Stimulated activated CD8-positive, alpha-beta memory T cell treated with anti-CD3 and anti-CD28 coated beads, Interleukin-4, amount 100 ng/mL, for 48 hours (primary cell): ENCODE measurements around the gene CMTM3.
"Not testable (repeated sequence)": the region's sequence is repeated elsewhere in the genome, so short reads cannot be mapped to it uniquely, and the experiment has no call there.

ENCODE experiments used
- DNase-seq: peaks from one replicate; pipeline ENCODE4 v3.0.0-alpha.2; 2020

Gene CMTM3

GRCh38 chr16:66610111-66610820, 5.8 kb downstream of the CMTM3 start:
- DNase-seq, result no peak

DNA sequence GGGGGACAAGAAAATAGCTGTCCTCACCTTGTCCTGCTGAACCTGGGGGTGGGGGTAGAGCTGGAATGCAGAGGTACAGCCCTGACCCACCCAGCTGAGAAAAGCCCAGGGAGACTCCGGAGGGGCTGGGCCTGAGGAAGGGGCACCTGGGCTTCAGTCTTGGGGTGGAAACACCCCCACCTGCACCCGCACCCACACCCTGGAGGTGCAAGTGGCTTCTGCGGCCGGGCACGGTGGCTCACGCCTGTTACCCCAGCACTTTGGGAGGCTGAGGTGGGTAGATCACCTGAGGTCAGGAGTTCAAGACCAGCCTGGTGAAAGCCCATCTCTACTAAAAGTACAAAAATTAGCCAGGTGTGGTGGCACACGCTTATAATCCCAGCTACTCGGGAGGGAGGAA, 7.4 kb downstream of the CMTM3 start:
- DNase-seq, result not testable (repeated sequence)

DNA sequence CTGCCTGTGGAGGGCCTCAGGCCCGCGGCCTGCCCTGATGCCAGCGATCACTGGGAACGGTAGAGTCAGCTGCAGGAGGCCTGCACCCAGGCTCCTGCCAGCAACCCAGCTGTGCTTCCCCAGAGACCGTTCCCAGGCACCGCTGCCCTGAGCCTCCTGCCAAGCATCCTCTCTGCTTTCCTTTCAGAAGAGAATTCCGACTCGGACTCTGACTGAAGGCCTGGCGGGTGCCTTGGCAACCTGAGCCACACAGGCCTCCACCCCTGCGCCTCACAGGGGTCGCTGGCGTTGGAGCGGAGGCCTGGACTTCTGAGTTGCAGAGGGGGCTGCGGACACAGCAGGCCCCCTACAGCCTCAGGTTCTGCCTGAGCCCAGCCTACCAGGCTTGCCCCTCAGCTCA, 7.9 kb downstream of the CMTM3 start:
- no peak for DNase-seq

DNA sequence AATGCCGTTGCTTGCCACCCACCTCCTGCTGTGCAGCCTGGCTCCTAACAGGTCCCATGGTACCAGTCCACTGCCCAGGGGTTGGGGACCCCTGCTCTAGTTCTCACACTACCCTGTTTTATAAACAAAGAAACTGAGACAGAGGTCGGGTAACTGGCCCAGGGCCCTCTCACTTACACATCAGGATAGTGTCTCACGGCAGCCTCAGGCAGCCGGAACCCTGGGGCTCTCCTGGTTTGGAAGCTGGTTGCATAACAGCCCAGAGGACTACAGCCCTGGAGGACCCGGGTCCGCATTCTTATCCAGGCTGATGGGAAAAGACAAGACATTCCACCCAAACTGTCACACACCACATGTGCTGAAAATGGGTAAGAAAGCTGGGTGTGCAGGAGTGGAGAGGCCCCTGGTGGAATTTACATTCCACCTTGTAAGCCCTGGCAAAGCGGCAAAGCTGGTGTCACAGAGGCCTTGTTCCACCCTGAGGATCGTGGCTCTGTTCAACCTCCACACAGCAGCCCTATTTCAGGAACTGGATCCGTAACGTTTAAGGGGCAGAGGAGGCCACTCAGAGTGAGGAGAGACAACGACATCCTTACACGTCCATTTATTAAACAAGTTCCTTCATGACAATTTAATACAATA, 9.8 kb downstream of the CMTM3 start:
- no peak for DNase-seq

GRCh38 chr16:66616169-66616568, 11.7 kb downstream of the CMTM3 start:
- no peak for DNase-seq

DNA sequence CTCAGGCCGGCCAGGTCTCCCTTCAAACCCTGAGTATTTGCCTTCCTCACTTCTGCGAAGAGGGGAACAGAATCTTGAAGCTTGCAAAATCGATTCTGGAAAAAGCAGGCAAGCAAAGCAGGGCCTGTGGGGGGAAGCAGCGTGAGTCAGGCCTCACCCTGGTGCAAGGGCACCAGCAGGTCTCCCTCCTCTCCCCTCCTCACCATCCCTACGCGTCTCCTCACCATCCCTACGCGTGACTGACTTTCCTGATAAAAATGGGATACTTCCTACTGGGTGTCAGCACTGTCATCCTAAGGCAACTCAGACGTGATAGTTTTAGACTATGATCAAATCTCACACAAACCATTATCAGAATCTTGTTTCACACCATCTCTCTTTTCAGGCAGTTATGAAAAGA, 12.1 kb downstream of the CMTM3 start:
- DNase-seq, result no peak

DNA sequence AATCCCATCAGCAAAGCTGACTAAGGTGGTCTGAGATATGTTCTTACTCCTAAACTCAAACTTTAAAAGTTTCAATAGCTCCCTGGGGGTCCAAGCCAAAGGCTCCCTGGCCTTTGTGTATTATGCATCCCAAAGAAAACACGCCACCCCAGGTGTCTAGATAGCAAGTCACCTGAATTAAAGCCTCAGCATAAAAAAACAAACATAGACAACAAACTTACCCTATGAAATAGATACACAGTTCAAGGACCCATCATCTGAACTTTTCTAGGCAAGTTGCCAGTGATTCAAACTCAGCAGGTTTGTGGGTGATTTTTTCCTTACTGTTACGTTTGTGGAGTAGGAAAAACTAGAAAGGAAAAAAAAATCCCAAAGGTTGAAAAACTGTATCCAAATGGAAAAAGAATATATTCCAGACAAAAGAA, 12.5 kb downstream of the CMTM3 start:
- no peak for DNase-seq

GRCh38 chr16:66617728-66618127, 13.2 kb downstream of the CMTM3 start:
- no peak for DNase-seq

- DNase-seq, result no peak
These were observed 14.3 kb downstream of the CMTM3 start for GRCh38 chr16:66618588-66619375.

GRCh38 chr16:66619534-66620428, 15.3 kb downstream of the CMTM3 start:
- DNase-seq, result no peak

DNA sequence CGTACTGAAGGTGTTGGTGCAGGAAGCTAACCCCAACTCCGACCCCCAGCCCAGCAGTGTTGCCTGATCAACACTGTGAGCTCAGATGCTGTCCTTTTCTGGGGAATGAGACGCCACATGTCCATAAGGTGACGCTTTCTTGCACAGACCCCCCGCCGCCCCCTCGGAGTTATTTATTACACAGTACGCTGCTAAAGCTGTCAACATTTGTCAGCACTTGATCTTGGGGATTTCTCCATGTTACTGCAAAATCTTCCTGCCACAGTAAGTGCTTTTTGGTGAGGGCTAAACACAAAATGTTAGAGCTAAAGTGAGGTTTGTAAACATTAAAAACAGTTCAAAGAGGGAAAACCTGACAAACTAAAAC, 15.9 kb downstream of the CMTM3 start:
- no peak for DNase-seq

DNA sequence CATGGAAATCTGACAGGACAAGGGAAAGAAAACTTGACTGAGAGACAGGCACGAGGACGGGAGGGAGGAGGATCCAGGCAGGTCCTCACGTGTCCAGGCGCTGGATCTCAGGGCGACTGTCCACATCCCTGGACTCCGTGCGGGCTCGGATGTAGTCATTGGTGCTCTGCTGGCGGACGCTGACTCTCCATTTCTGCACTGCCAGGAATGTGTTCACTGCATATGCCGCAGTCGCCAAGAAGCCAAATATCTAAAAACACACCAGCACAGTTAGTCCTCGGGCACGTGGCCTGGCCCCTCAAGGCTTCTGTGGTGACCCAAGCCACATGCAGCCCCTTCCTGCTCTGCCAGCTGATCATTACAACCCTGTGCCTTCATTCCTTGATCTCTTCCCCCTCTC, 17.5 kb downstream of the CMTM3 start:
- no peak for DNase-seq

GRCh38 chr16:66622863-66623262, 18.4 kb downstream of the CMTM3 start:
- no peak for DNase-seq

GRCh38 chr16:66623755-66624154, 19.3 kb downstream of the CMTM3 start:
- no peak for DNase-seq

GRCh38 chr16:66627611-66628378, 23.3 kb downstream of the CMTM3 start:
- not testable (repeated sequence) for DNase-seq

GRCh38 chr16:66629856-66630255, 25.4 kb downstream of the CMTM3 start:
- DNase-seq, result no peak

DNA sequence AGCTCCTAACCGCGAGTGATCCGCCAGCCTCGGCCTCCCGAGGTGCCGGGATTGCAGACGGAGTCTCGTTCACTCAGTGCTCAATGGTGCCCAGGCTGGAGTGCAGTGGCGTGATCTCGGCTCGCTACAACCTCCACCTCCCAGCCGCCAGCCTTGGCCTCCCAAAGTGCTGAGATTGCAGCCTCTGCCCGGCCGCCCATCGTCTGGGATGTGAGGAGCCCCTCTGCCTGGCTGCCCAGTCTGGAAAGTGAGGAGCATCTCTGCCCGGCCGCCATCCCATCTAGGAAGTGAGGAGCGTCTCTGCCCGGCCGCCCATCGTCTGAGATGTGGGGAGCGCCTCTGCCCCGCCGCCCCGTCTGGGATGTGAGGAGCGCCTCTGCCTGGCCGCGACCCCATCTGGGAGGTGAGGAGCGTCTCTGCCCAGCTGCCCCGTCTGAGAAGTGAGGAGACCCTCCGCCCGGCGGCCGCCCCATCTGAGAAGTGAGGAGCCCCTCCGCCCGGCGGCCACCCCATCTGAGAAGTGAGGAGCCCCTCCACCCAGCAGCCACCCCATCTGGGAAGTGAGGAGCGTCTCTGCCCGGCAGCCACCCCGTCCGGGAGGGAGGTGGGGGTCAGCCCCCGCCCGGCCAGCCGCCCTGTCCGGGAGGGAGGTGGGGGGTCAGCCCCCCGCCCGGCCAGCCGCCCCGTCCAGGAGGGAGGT, 26.2 kb downstream of the CMTM3 start:
- not testable (repeated sequence) for DNase-seq

DNA sequence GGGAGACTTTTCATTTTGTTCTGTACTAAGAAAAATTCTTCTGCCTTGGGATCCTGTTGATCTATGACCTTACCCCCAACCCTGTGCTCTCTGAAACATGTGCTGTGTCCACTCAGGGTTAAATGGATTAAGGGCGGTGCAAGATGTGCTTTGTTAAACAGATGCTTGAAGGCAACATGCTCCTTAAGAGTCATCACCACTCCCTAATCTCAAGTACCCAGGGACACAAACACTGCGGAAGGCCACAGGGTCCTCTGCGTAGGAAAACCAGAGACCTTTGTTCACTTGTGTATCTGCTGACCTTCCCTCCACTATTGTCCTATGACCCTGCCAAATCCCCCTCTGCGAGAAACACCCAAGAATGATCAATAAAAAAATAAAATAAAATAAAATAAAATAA, 27.1 kb downstream of the CMTM3 start:
- DNase-seq, result not testable (repeated sequence)

DNA sequence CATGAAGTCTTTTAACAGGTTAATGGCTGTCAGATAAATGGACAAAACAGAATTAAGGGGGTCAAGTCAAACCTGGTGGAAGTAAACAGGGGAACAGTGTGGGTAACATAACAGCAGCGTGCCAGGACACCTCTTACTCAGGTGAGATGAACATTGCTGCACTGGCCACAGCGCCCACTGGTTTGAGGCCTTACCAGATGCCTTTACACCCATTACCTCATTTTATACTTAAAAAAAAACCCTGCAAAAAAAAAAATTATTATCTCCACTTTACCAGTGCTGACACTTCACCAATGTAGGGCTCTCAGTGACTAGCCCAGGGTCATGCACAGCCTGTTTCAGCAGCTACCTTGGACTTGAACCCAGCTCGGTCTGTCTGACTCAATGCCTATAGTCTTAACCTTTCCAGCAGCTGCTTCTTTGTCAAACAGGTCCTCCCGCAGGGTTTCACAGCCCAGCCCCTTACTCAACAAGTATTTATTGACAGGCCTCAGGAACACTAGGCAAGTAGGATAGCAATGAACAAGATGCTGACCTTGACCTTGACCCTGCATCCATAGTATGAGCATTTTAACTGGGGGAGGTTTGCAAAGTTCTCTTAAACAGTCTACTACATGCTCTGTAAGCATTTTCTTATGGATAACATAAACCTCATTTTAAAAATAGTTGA, 30.2 kb downstream of the CMTM3 start:
- no peak for DNase-seq

DNA sequence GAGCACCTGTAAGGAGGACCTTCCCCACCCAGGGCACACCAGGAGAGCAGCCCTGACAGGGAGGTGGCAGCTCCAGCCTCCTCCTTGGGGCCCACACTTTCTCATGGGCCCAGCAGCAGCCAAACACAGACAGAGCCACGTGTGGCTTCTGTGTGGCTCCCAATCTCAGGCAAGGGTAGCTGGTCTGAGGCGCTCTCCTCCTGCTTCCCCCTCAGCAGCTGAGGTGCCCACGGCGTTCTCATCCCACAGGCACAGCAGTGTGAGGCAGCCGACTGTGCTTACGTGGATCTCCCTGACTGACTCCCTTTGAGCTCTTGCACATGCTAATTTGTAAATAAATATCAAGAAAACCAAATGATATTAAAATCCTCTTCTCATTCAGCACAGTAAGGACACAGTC, 30.9 kb downstream of the CMTM3 start:
- DNase-seq, result no peak

DNA sequence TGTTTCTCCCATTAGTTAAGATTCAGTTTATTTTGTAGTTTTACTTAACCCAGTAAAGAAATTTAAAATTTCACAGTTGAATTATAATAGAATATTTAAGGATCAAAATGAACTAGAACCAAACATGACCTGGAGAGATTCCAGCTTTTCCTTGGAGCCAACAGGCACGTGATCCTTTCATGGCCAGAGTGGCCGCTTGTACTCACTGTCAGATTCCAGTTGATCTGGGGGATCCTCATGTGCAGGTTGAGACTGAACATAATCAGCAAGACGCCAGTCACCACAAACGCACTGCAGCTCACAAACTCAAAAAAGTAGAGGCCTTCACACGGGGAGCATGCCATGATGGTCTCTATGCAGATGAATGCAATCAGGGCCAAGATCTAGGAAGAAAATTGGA, 31.7 kb downstream of the CMTM3 start:
- DNase-seq, result no peak
